Diencephalon (tissue), 1 donor: ENCODE results near the gene RPAP3. TPM values are rescaled to one million over a fixed set of nuclear protein-coding genes. Genes with fewer than 3 reads are reported as not detected.

Experiments used
- total RNA-seq: library from RNA; depleted of rRNA; stranded (reverse); fragments of >200 nt; gene quantifications from one replicate; pipeline ENCODE4 v1.2.3, GENCODE V29; 2014

The RPAP3 gene, protein sequence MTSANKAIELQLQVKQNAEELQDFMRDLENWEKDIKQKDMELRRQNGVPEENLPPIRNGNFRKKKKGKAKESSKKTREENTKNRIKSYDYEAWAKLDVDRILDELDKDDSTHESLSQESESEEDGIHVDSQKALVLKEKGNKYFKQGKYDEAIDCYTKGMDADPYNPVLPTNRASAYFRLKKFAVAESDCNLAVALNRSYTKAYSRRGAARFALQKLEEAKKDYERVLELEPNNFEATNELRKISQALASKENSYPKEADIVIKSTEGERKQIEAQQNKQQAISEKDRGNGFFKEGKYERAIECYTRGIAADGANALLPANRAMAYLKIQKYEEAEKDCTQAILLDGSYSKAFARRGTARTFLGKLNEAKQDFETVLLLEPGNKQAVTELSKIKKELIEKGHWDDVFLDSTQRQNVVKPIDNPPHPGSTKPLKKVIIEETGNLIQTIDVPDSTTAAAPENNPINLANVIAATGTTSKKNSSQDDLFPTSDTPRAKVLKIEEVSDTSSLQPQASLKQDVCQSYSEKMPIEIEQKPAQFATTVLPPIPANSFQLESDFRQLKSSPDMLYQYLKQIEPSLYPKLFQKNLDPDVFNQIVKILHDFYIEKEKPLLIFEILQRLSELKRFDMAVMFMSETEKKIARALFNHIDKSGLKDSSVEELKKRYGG
- total RNA-seq, result 36.7 TPM

DNA sequence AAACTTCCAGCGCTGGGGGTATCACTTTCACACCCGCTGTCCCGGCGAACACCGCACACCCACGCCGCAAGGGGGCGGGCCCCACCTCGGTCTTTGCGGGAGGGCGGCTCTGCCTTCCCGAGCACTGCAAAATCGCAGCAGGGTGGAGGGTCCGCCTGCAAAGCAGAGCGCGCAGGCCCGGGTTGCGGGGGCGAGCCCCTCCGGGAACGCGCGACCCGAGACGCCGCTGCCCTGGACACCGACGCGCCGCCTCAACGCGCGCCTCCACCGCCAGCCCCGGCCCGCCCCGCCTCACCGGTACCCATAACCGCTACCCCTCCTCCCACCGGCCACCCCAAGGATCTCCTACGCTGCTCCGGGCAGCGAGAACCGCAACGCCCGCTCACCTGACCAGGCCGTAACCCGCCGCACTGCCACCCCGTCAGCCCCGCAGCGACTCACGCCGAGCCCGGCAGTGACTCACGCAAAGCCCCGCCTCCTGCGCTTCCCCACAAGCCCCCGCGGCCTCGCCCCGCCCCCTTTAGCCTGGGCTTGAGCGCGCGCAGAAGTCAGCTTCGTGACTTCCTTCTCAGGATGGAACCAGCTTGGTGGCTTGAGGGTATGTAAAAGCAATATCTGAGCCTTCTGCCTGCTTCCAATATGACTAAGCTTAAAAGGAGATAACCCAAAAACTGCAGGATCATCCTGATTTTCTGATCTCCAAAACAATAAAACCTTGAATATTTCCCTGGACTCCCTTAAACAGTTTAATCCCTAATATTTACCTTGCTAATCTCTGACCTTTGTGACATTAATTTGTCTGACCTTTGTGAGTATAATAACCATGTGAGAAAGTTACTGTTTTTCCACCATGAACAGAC lies at the start of gene RPAP3:
Gene RPAP3 (minus strand): TSS at position 465 of the 860 bp plus-strand sequence. CDS start 3,190 bp downstream, outside the sequence.

DNA sequence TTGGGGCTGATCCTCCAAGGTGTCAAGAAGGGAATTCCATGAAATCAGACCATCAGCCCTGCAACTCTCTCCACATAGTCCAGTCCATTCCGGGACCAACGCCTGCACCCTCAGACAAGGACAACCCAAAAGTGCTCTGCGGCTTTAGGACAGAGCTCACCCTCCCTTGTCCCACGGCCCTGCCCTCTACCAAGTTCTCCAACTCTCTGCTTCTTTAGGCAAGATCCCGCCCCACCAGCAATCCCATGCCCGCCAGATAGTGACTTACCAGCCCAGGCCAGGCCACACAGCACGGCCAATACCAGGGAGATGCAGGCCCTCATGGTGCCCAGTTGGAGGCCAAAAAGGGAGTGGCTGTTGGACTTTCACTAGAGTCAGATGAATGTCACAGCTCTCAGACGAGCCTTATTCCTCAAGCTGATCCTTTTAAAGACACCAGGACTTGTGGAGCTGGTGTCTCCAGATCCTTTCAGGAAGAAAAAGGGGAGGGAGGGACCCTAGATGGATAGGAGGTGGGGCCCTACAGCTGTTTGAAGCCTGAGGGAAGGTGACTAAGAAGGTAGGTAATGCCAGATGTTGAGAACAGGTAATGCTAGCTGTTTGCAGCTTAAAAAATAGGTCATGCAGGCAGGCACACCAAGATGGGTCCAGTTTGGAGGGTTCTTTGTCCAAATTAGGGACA lies 19.4 kb upstream of the RPAP3 start, which contains the start of gene ENDOU:
Gene ENDOU (minus strand): TSS at position 400 of the 682 bp plus-strand sequence. CDS start 77 bp downstream, at position 323.

Other genes starting within 250 kb of the RPAP3 start
- gene ENDOU, start 19.5 kb upstream of the RPAP3 start, total RNA-seq, result not detected
- 16.6 TPM for gene RAPGEF3, start 52.9 kb upstream of the RPAP3 start, total RNA-seq
- 21.0 TPM for gene SLC48A1, start 67.2 kb upstream of the RPAP3 start, total RNA-seq
- 6.5 TPM for gene HDAC7, start 113.9 kb upstream of the RPAP3 start, total RNA-seq
- 0.23 TPM for gene VDR, start 199.0 kb upstream of the RPAP3 start, total RNA-seq